ENCODE data around the gene MAN1C1. TPM values are rescaled to one million over a fixed set of nuclear protein-coding genes. Genes with fewer than 3 reads are reported as not detected.

The MAN1C1 gene
- total and polyA plus RNA-seq, 7 donors, result 1.8 to 6.7 (median 2.0) TPM

DNA sequence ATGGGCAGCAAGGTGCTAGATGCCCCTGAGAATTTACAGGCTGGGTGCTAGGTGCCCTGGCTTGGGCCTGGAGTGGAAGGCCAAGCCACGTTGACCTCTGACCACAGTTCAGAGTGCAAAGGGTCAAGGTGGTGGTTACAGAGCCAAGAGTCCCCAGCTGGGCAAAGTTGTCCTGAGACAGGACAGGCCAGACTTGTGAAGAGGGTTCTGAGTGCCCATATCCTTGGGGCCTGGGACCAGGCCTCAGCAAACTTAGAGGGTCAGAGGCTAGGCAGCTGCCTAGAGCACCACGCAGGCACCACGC, 164.5 kb downstream of the MAN1C1 start:
- intact Hi-C loops (cut with DNase I), result no loop called here
- no peaks in the 10 kb centered on the region for H3K27me3 ChIP-seq (ENCODE audit: insufficient read depth in 3 of 3, low read length in 2 of 3)
- peaks cover 0 to 7% of the 10 kb centered on the region in 2 donors for H3K36me3 ChIP-seq (ENCODE audit: insufficient read depth in 1 of 2, low read depth in 1 of 2)
- H3K4me1 ChIP-seq, result peaks cover 24% of the 10 kb centered on the region
- TF ChIP-seq, protein P1, sequence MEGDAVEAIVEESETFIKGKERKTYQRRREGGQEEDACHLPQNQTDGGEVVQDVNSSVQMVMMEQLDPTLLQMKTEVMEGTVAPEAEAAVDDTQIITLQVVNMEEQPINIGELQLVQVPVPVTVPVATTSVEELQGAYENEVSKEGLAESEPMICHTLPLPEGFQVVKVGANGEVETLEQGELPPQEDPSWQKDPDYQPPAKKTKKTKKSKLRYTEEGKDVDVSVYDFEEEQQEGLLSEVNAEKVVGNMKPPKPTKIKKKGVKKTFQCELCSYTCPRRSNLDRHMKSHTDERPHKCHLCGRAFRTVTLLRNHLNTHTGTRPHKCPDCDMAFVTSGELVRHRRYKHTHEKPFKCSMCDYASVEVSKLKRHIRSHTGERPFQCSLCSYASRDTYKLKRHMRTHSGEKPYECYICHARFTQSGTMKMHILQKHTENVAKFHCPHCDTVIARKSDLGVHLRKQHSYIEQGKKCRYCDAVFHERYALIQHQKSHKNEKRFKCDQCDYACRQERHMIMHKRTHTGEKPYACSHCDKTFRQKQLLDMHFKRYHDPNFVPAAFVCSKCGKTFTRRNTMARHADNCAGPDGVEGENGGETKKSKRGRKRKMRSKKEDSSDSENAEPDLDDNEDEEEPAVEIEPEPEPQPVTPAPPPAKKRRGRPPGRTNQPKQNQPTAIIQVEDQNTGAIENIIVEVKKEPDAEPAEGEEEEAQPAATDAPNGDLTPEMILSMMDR (IDR thresholded peaks at IDR 0.05), result no peak
- ATAC-seq, result no peak
- H3K9me3 ChIP-seq, result no peaks in the 10 kb centered on the region
- 84 to 94% (median 89%) methylated on average over 3 of the region's 3 CpGs for WGBS, 3 donors
- H3K27ac ChIP-seq, result no peak overlapping the region
- no peak overlapping the region for H3K4me3 ChIP-seq
- DNase-seq, result no peak

DNA sequence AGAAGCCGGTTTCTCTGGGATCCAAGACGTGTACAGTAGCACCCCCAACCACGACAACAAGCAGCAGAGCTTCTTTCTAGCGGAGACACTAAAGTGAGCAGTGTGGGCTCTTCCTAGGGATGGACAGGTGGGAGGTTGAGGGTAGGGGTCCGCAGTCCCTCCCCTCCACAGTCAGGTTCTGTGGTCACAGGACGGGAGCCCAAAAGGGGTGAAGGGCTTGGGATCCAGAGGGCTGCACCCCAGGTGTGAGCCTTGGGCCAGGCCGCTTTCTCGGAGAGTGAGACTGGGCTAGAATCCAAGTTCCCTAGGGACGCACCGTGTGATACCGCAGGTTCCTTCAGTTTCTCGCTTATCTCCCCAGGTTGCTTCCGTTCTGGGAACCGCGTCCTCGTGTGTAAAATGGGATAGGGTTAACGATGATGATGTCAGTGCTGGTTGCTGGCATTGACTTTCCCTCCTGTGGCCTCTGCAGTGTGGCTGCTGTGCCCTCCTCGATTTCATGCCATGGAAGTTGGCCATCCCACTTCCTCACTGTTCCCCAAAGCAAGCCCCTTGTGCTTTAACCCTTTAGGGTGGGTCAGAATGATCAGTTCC, 166.1 kb downstream of the MAN1C1 start:
- Histone ChIP-seq H3K4me3 (no peak overlapping the region), H3K36me3 (ENCODE audit: insufficient read depth in 1 of 2, low read depth in 1 of 2) (peaks cover 0 to 7% of the 10 kb centered on the region in 2 donors), H3K27me3 (ENCODE audit: insufficient read depth in 3 of 3, low read length in 2 of 3) (no peaks in the 10 kb centered on the region), H3K4me1 (peaks cover 40% of the 10 kb centered on the region), H3K9me3 (no peaks in the 10 kb centered on the region), H3K27ac (no peak overlapping the region)
- 66 to 78% (median 67%) methylated on average over 18 of the region's 18 CpGs for WGBS, 3 donors
- no peak for DNase-seq
- intact Hi-C loops (cut with DNase I), result no loop called here
- ATAC-seq, result no peak
- TF ChIP-seq, protein P1 (IDR thresholded peaks at IDR 0.05), result no peak

DNA sequence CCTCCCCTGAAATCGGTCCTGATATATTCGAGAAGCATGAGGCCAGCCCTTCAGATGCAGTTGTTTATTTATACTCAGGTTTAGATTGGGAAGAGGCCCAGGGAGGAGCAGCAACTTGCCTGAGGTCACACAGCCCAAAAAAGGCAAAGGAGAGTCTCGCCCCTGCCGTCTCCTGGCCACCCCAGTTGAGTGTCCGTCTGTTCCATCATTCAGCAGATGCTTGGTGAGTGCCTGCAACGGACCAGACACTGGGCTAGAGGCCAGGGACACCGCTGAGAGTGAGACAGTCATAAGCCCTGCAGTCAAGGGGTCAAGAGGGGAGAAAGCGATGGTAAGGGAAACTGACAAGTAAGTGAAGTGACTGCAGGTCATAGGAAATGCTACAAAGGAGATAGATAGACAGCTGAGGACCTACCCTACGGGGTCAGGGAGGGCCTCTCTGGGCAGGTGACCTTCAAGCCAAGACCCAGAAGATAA, 168.0 kb downstream of the MAN1C1 start:
- intact Hi-C loops (cut with DNase I), result no loop called here
- no peak overlapping the region for H3K4me3 ChIP-seq
- peaks cover 45% of the 10 kb centered on the region for H3K4me1 ChIP-seq
- peak overlapping the region; percentile 71 for H3K27ac ChIP-seq
- TF ChIP-seq, protein P1 (IDR thresholded peaks at IDR 0.05), result no peak
- ATAC-seq (peak; percentile 81 to 89 (median 84)), DNase-seq (peak; percentile 68 to 84)
- 28 to 47% (median 29%) methylated on average over 9 of the region's 9 CpGs for WGBS, 3 donors
- H3K27me3 ChIP-seq (ENCODE audit: insufficient read depth in 3 of 3, low read length in 2 of 3), result no peaks in the 10 kb centered on the region
- peaks cover 0 to 7% of the 10 kb centered on the region in 2 donors for H3K36me3 ChIP-seq (ENCODE audit: insufficient read depth in 1 of 2, low read depth in 1 of 2)
- no peaks in the 10 kb centered on the region for H3K9me3 ChIP-seq

DNA sequence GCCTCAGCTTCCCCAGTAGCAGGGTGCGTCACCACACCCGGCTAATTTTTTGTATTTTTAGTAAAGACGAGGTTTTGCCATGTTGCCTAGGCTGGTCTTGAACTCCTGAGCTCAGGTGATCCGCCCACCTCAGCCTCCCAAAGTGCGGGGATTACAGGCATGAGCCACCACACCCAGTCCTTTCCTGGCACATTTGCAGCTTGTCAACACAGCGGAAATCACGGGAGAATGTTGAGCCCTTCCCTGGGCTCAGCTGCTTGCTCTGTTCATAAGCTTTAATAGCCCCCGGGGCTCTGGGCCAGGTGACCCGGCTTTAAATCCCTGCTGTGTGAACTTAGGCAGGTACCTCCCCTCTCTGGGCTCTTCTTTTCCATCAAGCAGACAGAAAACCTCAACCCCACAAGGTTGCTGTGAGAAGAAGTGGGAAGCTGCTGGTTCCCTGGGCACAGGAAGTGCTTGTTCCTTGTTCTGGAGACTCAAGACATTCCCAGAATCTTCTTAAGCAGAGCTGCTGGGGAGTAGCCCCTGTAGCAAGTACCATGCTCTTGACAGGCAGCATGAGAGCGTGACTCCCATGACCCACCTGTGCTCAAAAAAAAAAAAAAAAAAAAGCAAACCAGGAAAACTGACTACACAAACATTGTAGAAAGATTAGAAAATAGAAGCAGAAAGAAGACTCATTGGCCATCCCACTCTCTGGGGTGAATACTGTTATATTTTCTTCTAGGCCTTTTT, 168.9 kb downstream of the MAN1C1 start:
- no peak overlapping the region for H3K4me3 ChIP-seq
- 73 to 84% (median 78%) methylated on average over 10 of the region's 10 CpGs for WGBS, 3 donors
- H3K4me1 ChIP-seq, result peaks cover 45% of the 10 kb centered on the region
- peak in 1 of 4 donors; percentile 2 for ATAC-seq
- intact Hi-C loops (cut with DNase I), result no loop called here
- TF ChIP-seq, protein P1 (IDR thresholded peaks at IDR 0.05), result no peak
- no peaks in the 10 kb centered on the region for H3K9me3 ChIP-seq
- H3K27ac ChIP-seq, result peak overlapping the region; percentile 71
- peaks cover 0 to 7% of the 10 kb centered on the region in 2 donors for H3K36me3 ChIP-seq (ENCODE audit: insufficient read depth in 1 of 2, low read depth in 1 of 2)
- DNase-seq, result no peak
- no peaks in the 10 kb centered on the region for H3K27me3 ChIP-seq (ENCODE audit: insufficient read depth in 3 of 3, low read length in 2 of 3)

All from psoas muscle (tissue), 8 donors.